Lower lobe of right lung (tissue), 2 donors: ENCODE data around the gene FAM219B. TPM values are rescaled to one million over a fixed set of nuclear protein-coding genes. Genes with fewer than 3 reads are reported as not detected.
A peak's percentile ranks its signal among the peaks of the same experiment; 100 is the strongest.
"Not testable (repeated sequence)": the region's sequence is repeated elsewhere in the genome, so short reads cannot be mapped to it uniquely, and the experiment has no call there.

Source experiments
- ATAC-seq, 2 donors: fragments of 200-7000 bp; cut with Tn5 transposase; one replicate each; pipeline ENCODE4 v1.9.1; 2020 to 2022; ENCODE audit warnings: mild to moderate bottlenecking in 2 of 2, moderate library complexity in 2 of 2
- DNase-seq: peaks from one replicate; pipeline ENCODE4 v3.0.0-alpha.2; 2020
- H3K27ac ChIP-seq: fragments of 200-600 bp; one replicate; pipeline ENCODE4 v1.8.0; 2022
- H3K27me3 ChIP-seq: fragments of 200-600 bp; one replicate; pipeline ENCODE4 v1.8.0; 2022; ENCODE audit warnings: low read depth
- H3K36me3 ChIP-seq: fragments of 200-600 bp; one replicate; pipeline ENCODE4 v1.8.0; 2022; ENCODE audit warnings: mild to moderate bottlenecking
- H3K4me1 ChIP-seq: fragments of 200-600 bp; one replicate; pipeline ENCODE4 v1.8.0; 2022
- H3K4me3 ChIP-seq: fragments of 200-600 bp; one replicate; pipeline ENCODE4 v1.8.0; 2022; ENCODE audit warnings: mild to moderate bottlenecking
- H3K9me3 ChIP-seq: fragments of 200-600 bp; one replicate; pipeline ENCODE4 v1.8.0; 2022
- intact Hi-C: fragments of 100-400 bp; cut with DNase I; formaldehyde crosslinking; loops from one replicate; pipeline ENCODE4 v1.11.0; 2022
- total RNA-seq: library from RNA; stranded (reverse); fragmentation: NEBNext Ultra II Directional; extraction: Animal tissue kit (Norgen Biotek cat#: 25700); gene quantifications from one replicate; pipeline ENCODE4 v1.2.1, GENCODE V29; 2021
- TF ChIP-seq, protein P1 (sequence below): fragments of 200-600 bp; IDR thresholded peaks from one replicate; pipeline ENCODE4 v1.8.0; 2022; ENCODE audit warnings: antibody characterized with exemption, mild to moderate bottlenecking
- donor health status: DM: no; HTN: yes; CAD: no; lungs with severe emphysema.

FAM219B gene
- total RNA-seq, 1 donor from 2014 or later = 92.2 TPM

DNA sequence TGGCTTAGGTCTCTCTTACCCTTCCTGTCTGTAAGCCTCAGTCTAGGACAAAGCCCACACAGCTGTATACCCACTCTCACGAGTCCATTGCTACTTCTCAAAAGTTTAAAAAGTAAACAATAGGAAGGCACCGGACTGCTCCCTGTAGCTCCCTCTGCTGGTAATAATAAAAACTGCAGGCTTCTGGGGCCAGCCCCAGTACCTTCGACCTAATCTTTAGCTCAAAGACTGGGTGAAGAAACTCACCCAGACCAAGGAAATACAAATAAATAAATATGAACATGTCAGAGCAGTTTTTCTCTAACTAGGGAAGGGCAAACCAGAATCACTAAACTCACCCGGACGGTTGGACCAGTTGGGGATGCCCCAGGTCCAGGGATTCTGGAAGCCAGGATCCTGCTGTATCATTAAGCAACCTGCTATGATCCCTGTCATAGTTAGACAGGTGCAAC is 5.0 kb downstream of the FAM219B start:
- Histone ChIP-seq H3K4me1 (peaks cover 36% of the 10 kb centered on the region), H3K27ac (peak overlapping the region; percentile 8), H3K36me3 (peaks cover 72% of the 10 kb centered on the region), H3K27me3 (no peaks in the 10 kb centered on the region), H3K4me3 (no peak overlapping the region), H3K9me3 (no peaks in the 10 kb centered on the region)
- ATAC-seq = peak; percentile 56 to 78
- intact Hi-C loops = no loop called here
- TF ChIP-seq, protein P1, sequence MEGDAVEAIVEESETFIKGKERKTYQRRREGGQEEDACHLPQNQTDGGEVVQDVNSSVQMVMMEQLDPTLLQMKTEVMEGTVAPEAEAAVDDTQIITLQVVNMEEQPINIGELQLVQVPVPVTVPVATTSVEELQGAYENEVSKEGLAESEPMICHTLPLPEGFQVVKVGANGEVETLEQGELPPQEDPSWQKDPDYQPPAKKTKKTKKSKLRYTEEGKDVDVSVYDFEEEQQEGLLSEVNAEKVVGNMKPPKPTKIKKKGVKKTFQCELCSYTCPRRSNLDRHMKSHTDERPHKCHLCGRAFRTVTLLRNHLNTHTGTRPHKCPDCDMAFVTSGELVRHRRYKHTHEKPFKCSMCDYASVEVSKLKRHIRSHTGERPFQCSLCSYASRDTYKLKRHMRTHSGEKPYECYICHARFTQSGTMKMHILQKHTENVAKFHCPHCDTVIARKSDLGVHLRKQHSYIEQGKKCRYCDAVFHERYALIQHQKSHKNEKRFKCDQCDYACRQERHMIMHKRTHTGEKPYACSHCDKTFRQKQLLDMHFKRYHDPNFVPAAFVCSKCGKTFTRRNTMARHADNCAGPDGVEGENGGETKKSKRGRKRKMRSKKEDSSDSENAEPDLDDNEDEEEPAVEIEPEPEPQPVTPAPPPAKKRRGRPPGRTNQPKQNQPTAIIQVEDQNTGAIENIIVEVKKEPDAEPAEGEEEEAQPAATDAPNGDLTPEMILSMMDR = peak; percentile 96
- DNase-seq = peak; percentile 57

DNA sequence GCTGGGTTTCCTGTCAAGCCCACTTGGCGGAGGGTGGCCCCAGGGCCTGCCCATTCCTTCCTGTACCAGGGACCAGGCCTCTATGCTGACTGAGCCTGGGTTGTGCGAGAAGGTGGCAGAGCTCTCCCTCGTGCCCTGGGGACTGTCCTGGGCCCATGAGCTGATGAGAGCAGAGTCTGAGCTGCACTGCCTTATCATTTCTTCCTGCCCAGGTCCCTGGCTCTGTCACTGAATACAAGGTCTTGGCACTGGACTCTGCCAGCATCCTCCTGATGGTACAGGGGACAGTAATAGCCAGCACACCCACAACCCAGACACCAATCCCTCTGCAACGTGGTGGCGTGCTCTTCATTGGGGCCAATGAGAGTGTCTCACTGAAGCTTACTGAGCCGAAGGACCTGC is 9.3 kb downstream of the FAM219B start:
- peaks cover 12% of the 10 kb centered on the region for H3K4me1 ChIP-seq
- ATAC-seq (no peak), DNase-seq (no peak)
- no peaks in the 10 kb centered on the region for H3K9me3 ChIP-seq
- peaks cover 65% of the 10 kb centered on the region for H3K36me3 ChIP-seq
- H3K27ac ChIP-seq = no peak overlapping the region
- intact Hi-C loops = no loop called here
- no peaks in the 10 kb centered on the region for H3K27me3 ChIP-seq
- no peak overlapping the region for H3K4me3 ChIP-seq
- TF ChIP-seq, protein P1 = no peak

DNA sequence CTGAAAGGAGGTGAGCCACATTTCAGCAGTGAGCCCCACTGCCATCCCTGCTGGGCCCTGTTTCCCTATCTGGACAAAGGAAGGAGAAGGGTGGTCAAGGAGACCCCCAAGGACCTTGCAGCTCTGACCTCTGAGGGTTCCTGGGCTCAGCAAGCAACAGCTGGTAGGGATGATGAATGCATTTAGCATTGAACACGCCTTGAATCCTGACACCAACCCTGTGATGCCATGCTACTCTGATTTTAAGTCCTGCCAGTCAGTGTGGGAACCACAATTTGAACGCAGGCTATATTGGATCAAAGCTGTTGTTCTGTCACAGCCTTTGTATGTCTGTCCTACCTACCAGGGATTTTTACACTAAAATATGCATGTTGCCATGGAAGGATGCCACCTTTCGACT is 10.3 kb downstream of the FAM219B start:
- no peaks in the 10 kb centered on the region for H3K9me3 ChIP-seq
- intact Hi-C loops = no loop called here
- H3K4me1 ChIP-seq = peaks cover 2% of the 10 kb centered on the region
- H3K4me3 ChIP-seq = no peak overlapping the region
- no peak for ATAC-seq
- H3K27ac ChIP-seq = no peak overlapping the region
- TF ChIP-seq, protein P1 = no peak
- DNase-seq = no peak
- peaks cover 61% of the 10 kb centered on the region for H3K36me3 ChIP-seq
- H3K27me3 ChIP-seq = no peaks in the 10 kb centered on the region

DNA sequence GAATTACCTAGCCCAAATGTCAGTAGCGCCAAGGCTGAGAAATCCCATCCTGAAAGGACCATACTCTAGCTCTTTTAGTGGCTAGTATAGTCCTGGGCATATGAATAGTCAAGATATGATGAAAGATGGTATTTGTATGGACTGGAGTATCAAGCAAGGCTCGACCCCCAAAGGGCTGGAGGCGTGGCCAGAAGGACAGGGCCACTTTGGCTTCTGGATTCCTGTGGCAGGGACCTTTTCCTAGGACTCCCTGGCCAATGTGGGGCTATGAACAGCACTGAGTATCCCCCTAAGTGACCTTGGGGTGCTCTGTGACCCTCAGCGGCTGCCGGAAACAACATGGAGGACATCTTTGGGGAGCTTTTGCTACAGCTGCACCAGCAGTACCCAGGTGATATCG is 10.8 kb downstream of the FAM219B start:
- Histone ChIP-seq H3K4me3 (no peak overlapping the region), H3K4me1 (peaks cover 3% of the 10 kb centered on the region), H3K27ac (no peak overlapping the region), H3K9me3 (no peaks in the 10 kb centered on the region), H3K27me3 (no peaks in the 10 kb centered on the region), H3K36me3 (peaks cover 56% of the 10 kb centered on the region)
- DNase-seq (no peak), ATAC-seq (no peak)
- TF ChIP-seq, protein P1 = no peak
- intact Hi-C loops = no loop called here

DNA sequence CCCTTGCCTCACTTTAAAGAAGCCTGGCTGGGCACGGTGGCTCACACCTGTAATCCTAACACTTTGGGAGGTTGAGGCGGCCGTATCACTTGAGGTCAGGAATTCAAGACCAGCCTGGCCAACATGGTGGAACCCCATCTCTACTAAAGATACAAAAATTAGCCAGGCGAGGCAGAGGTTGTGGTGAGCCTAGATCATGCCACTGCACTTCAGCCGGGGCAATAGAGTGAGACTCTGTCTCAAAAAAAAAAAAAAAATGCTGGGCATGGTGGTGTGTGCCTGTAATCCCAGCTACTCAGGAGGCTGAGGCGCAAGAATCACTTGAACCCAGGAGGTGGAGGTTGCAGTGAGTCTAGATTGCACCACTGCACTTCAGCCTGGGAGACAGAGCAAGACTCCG is 12.3 kb downstream of the FAM219B start:
- H3K9me3 ChIP-seq, H3K4me3 ChIP-seq, H3K27ac ChIP-seq, H3K27me3 ChIP-seq, ATAC-seq, intact Hi-C loops, DNase-seq: not testable (repeated sequence)
- Histone ChIP-seq H3K4me1 (peaks cover 12% of the 10 kb centered on the region), H3K36me3 (peaks cover 42% of the 10 kb centered on the region)

DNA sequence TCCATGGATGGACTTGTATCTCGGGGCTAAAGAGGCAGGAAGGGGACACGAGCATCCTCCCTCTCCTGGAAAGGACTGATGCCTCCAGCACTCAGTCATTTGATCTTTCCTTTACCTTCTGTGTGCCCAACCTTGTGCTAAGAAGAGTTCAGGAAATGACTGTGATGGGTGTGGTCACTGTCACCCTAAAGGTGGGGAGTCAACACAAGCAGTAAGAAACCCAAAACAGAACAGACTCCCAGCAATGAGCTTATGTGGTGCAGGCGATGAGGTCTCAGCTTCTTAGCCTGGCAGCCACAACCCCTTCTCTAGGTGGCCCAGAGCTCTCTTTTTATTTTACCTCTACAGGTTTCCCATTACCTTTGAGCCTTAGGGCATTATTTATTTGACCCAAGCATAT is 13.0 kb downstream of the FAM219B start:
- no peak for ATAC-seq
- peaks cover 36% of the 10 kb centered on the region for H3K36me3 ChIP-seq
- peaks cover 20% of the 10 kb centered on the region for H3K4me1 ChIP-seq
- no peak overlapping the region for H3K4me3 ChIP-seq
- no peaks in the 10 kb centered on the region for H3K9me3 ChIP-seq
- TF ChIP-seq, protein P1 = no peak
- intact Hi-C loops = no loop called here
- DNase-seq = no peak
- no peak overlapping the region for H3K27ac ChIP-seq
- H3K27me3 ChIP-seq = no peaks in the 10 kb centered on the region
